A673 (cell line): ENCODE results near the gene RILPL2.

Experiments used
- CTCF ChIP-seq: fragments of 300-800, 200-600 bp; sonication (generic); conservative IDR thresholded peaks from 2 replicates; pipeline ENCODE4 v1.5.1; 2017; ENCODE audit warnings: low read depth, mild to moderate bottlenecking, antibody characterized with exemption, low read length, moderate library complexity, mixed read lengths
- EZH2 ChIP-seq: fragments of 200-600 bp; sonication (generic); IDR thresholded peaks from 2 replicates; pipeline ENCODE4 v1.6.1; 2017; ENCODE audit warnings: borderline replicate concordance, low read depth, mild to moderate bottlenecking, mixed read lengths, antibody characterized with exemption, low read length; ENCODE audit not compliant: poor library complexity, severe bottlenecking

GRCh38 chr12:123482876-123483275 is 46.4 kb upstream of the RILPL2 start:
- no peak for TF ChIP-seq CTCF
- no peak for TF ChIP-seq EZH2
